Endothelial cell of umbilical vein (primary cell): Measurements from ENCODE around the gene ANKIB1. TPM values are rescaled to one million over a fixed set of nuclear protein-coding genes. Genes with fewer than 3 reads are reported as not detected.

ENCODE experiments used
- BruUV-seq: library from RNA; stranded (reverse); fragments of 400-500 nt; replicated peaks from 2 replicates; lab custom pipeline; 2021; lab: Mats Ljungman, UMichigan
- CTCF ChIA-PET: fragments of 300-600, 350-600 bp; sonication (Branson Sonifier 250); formaldehyde crosslinking; loops from one replicate; lab custom pipeline; 2021; ENCODE audit warnings: antibody characterized with exemption, inconsistent platforms; lab: Charles Lee
- POLR2A ChIA-PET: fragments of 300-600, 350-600 bp; sonication (Branson Sonifier 250); formaldehyde crosslinking; loops from one replicate; lab custom pipeline; 2021; ENCODE audit warnings: antibody characterized with exemption, inconsistent platforms; lab: Charles Lee
- DNase-seq: peaks from one replicate; pipeline ENCODE4 v3.0.0-alpha.2; 2011; ENCODE audit warnings: low read depth, low spot score
- FAIRE-seq: peaks from 2 replicates; lab custom pipeline; 2011; peaks lifted over from hg19 to GRCh38; lab: Jason Lieb, UNC
- H2AFZ ChIP-seq: 2 replicates; pipeline ENCODE4 v1.6.0; 2012; ENCODE audit warnings: low read depth, low read length, control low read depth, inconsistent platforms
- H3K27ac ChIP-seq: 2 replicates; pipeline ENCODE4 v1.5.1; 2011; ENCODE audit warnings: low read depth, mild to moderate bottlenecking, control low read depth, low read length, moderate library complexity; ENCODE audit not compliant: insufficient read depth
- H3K27me3 ChIP-seq, 2 experiments: 2 replicates each; pipeline versions ENCODE4 v1.6.0 to v1.6.1; 2011; ENCODE audit warnings: low read length in 2 of 2, mixed read lengths in 1 of 2; ENCODE audit not compliant: control insufficient read depth in 2 of 2, insufficient read depth in 2 of 2
- H3K36me3 ChIP-seq, 2 experiments: 2 replicates in 1 of 2; 3 replicates in 1 of 2; pipeline ENCODE4 v1.5.1; 2011; ENCODE audit warnings: low read length in 2 of 2, mild to moderate bottlenecking in 1 of 2, moderate library complexity in 1 of 2; ENCODE audit not compliant: control insufficient read depth in 2 of 2, insufficient read depth in 2 of 2; ENCODE audit errors: extremely low read depth in 1 of 2
- H3K4me1 ChIP-seq: 3 replicates; pipeline ENCODE4 v1.5.1; 2011; ENCODE audit warnings: mild to moderate bottlenecking, low read length; ENCODE audit not compliant: control insufficient read depth, insufficient read depth; ENCODE audit errors: extremely low read depth
- H3K4me2 ChIP-seq: 2 replicates; pipeline ENCODE4 v1.6.1; 2011; ENCODE audit warnings: low read length, control low read depth, mixed read lengths; ENCODE audit not compliant: insufficient read depth
- H3K4me3 ChIP-seq, 3 experiments: fragments of 200-600 bp in 1 of 3; sonication (generic), shearing (Covaris generic) in 1 of 3; replicated peaks in 1 of 3; 2 replicates each; pipeline ENCODE4 v1.5.1; 2011 to 2016; ENCODE audit warnings: control low read depth in 3 of 3, low read length in 3 of 3, mild to moderate bottlenecking in 2 of 3, inconsistent platforms in 1 of 3, low read depth in 1 of 3, moderate library complexity in 1 of 3; ENCODE audit not compliant: insufficient read depth in 1 of 3
- H3K79me2 ChIP-seq: 2 replicates; pipeline ENCODE4 v1.6.0; 2012; ENCODE audit warnings: low read length, inconsistent platforms; ENCODE audit not compliant: control insufficient read depth, insufficient read depth
- H3K9ac ChIP-seq: replicated peaks from 2 replicates; pipeline ENCODE3; 2011; ENCODE audit warnings: low read length, control low read depth; ENCODE audit not compliant: insufficient read depth; ENCODE audit errors: extremely low read depth
- H3K9me1 ChIP-seq: replicated peaks from 3 replicates; pipeline ENCODE4 v1.6.0; 2011; ENCODE audit warnings: mild to moderate bottlenecking, low read length; ENCODE audit not compliant: control insufficient read depth, insufficient read depth; ENCODE audit errors: extremely low read depth
- H3K9me3 ChIP-seq: replicated peaks from 2 replicates; pipeline ENCODE4 v1.5.1; 2012; ENCODE audit warnings: low read length, inconsistent platforms; ENCODE audit not compliant: control insufficient read depth, insufficient read depth
- H4K20me1 ChIP-seq: replicated peaks from 2 replicates; pipeline ENCODE3; 2011; ENCODE audit warnings: mild to moderate bottlenecking, low read length; ENCODE audit not compliant: control insufficient read depth, insufficient read depth; ENCODE audit errors: extremely low read depth
- EZH2 ChIP-seq: IDR thresholded peaks from 2 replicates; pipeline ENCODE4 v1.6.1; 2012; ENCODE audit warnings: borderline replicate concordance, low read depth, mild to moderate bottlenecking, moderate library complexity, low read length, inconsistent platforms; ENCODE audit not compliant: severe bottlenecking
- FOS ChIP-seq: IDR thresholded peaks from 2 replicates; pipeline ENCODE4 v1.6.1; 2011; ENCODE audit warnings: mild to moderate bottlenecking, low read length, moderate library complexity, borderline replicate concordance; ENCODE audit not compliant: insufficient read depth
- JUN ChIP-seq: IDR thresholded peaks from 2 replicates; pipeline ENCODE4 v1.6.1; 2011; ENCODE audit warnings: borderline replicate concordance, low read depth; ENCODE audit not compliant: insufficient read length, insufficient read depth
- POLR2A ChIP-seq: IDR thresholded peaks from 2 replicates; pipeline ENCODE4 v1.6.1; 2012; ENCODE audit warnings: low read depth, mild to moderate bottlenecking, control low read depth, low read length
- dilution Hi-C: fragments of 300-500 bp; cut with MboI; formaldehyde crosslinking; loops from one replicate; pipeline ENCODE4 v1.15.0; 2019; ENCODE audit warnings: low sequenced_read_pairs; ENCODE audit not compliant: extremely low pct_ligation_motif_present
- intact Hi-C: fragments of 100-400 bp; cut with micrococcal nuclease; formaldehyde crosslinking; loops from one replicate; pipeline ENCODE4 v1.10.0; 2022
- polyA plus RNA-seq, 4 experiments: library from polyadenylated mRNA; depleted of rRNA in 3 of 4; stranded (reverse) in 3 of 4; unstranded in 1 of 4; fragments of >200 nt; gene quantifications; 2 replicates each; pipeline versions ENCODE4 v1.2.1 to v1.2.3, GENCODE V29; 2011 to 2012; ENCODE audit warnings: missing spikeins in 1 of 4
- total RNA-seq: library from RNA; stranded (reverse); gene quantifications from 2 replicates; pipeline ENCODE4 v1.2.3, GENCODE V29; 2021
- TF ChIP-seq, protein P1 (sequence below), 2 donors: IDR thresholded peaks; 1 replicate in 1 of 2; 2 replicates in 1 of 2; pipeline ENCODE4 v1.5.1; 2011; ENCODE audit warnings: low read length in 2 of 2, mild to moderate bottlenecking in 2 of 2, moderate library complexity in 2 of 2, control low read depth in 1 of 2, inconsistent platforms in 1 of 2, low read depth in 1 of 2; ENCODE audit not compliant: insufficient read depth in 1 of 2; ENCODE audit errors: extremely low read depth in 1 of 2
- TF ChIP-seq, protein P2 (sequence below): IDR thresholded peaks from 2 replicates; pipeline ENCODE4 v1.6.1; 2011; ENCODE audit not compliant: insufficient read depth, insufficient read length

The ANKIB1 gene
- total and polyA plus RNA-seq, 2 donors (not counting 3 experiments of a cell fraction or from before 2014, with no cell fraction given): 16.9 to 56.5 TPM

- Histone ChIP-seq H3K4me3 (no peak overlapping the region), H3K9ac (no peak overlapping the region), H4K20me1 (peaks cover 3% of the 10 kb centered on the region), H3K27me3 (no peaks in the 10 kb centered on the region), H3K9me3 (no peaks in the 10 kb centered on the region), H3K79me2 (peaks cover 33% of the 10 kb centered on the region), H3K9me1 (no peaks in the 10 kb centered on the region), H2AFZ (no peak overlapping the region), H3K4me1 (no peaks in the 10 kb centered on the region), H3K36me3 (no peaks in the 10 kb centered on the region), H3K4me2 (no peak overlapping the region), H3K27ac (no peak overlapping the region)
- intact Hi-C loops: no loop called here
- POLR2A ChIA-PET: no interaction called here
- DNase-seq (no peak), FAIRE-seq (no peak)
- dilution Hi-C loops: no loop called here
- no peak for TF ChIP-seq JUN
- no peak for TF ChIP-seq POLR2A
- TF ChIP-seq, protein P1, sequence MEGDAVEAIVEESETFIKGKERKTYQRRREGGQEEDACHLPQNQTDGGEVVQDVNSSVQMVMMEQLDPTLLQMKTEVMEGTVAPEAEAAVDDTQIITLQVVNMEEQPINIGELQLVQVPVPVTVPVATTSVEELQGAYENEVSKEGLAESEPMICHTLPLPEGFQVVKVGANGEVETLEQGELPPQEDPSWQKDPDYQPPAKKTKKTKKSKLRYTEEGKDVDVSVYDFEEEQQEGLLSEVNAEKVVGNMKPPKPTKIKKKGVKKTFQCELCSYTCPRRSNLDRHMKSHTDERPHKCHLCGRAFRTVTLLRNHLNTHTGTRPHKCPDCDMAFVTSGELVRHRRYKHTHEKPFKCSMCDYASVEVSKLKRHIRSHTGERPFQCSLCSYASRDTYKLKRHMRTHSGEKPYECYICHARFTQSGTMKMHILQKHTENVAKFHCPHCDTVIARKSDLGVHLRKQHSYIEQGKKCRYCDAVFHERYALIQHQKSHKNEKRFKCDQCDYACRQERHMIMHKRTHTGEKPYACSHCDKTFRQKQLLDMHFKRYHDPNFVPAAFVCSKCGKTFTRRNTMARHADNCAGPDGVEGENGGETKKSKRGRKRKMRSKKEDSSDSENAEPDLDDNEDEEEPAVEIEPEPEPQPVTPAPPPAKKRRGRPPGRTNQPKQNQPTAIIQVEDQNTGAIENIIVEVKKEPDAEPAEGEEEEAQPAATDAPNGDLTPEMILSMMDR (IDR thresholded peaks at IDR 0.05; ENCODE audit: extremely low read depth in 1 of 2, insufficient read depth in 1 of 2, low read depth in 1 of 2, low read length in 2 of 2): no peak
- TF ChIP-seq FOS: no peak
- TF ChIP-seq, protein P2, sequence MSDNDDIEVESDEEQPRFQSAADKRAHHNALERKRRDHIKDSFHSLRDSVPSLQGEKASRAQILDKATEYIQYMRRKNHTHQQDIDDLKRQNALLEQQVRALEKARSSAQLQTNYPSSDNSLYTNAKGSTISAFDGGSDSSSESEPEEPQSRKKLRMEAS: no peak
- no peak for TF ChIP-seq EZH2
- no TSS peak for BruUV-seq
- CTCF ChIA-PET: no interaction called here
Observed at GRCh38 chr7:92281031-92281430, 35.3 kb downstream of the ANKIB1 start.
